ENCODE measurements around the gene KCNAB1.

The KCNAB1 gene

GRCh38 chr3:156424758-156425157 is 304.4 kb downstream of the KCNAB1 start:
- DNase-seq, result no peak

GRCh38 chr3:156425651-156426050 is 305.3 kb downstream of the KCNAB1 start:
- no peak for DNase-seq

- no peak for DNase-seq
Measured at GRCh38 chr3:156429125-156429524, 308.7 kb downstream of the KCNAB1 start.

GRCh38 chr3:156431334-156432124 is 311.2 kb downstream of the KCNAB1 start:
- no peak for DNase-seq

GRCh38 chr3:156432563-156432962 is 312.2 kb downstream of the KCNAB1 start:
- no peak for DNase-seq

GRCh38 chr3:156433138-156433537 is 312.8 kb downstream of the KCNAB1 start:
- DNase-seq, result no peak

GRCh38 chr3:156433910-156434309 is 313.5 kb downstream of the KCNAB1 start:
- no peak for DNase-seq

GRCh38 chr3:156434921-156435320 is 314.5 kb downstream of the KCNAB1 start:
- DNase-seq, result no peak

GRCh38 chr3:156443079-156443478 is 322.7 kb downstream of the KCNAB1 start:
- DNase-seq, result no peak

- DNase-seq, result peak; percentile 81
Measured at GRCh38 chr3:156445117-156446090, 325.0 kb downstream of the KCNAB1 start.

- peak; percentile 18 for DNase-seq
Measured at GRCh38 chr3:156448300-156448699, 327.9 kb downstream of the KCNAB1 start.

GRCh38 chr3:156449710-156450574 is 329.6 kb downstream of the KCNAB1 start:
- DNase-seq, result peak; percentile 28

GRCh38 chr3:156455839-156456238 is 335.5 kb downstream of the KCNAB1 start:
- no peak for DNase-seq

GRCh38 chr3:156456771-156457224 is 336.4 kb downstream of the KCNAB1 start:
- DNase-seq, result peak; percentile 45

- DNase-seq, result no peak
Measured at GRCh38 chr3:156459434-156459833, 339.1 kb downstream of the KCNAB1 start.

GRCh38 chr3:156460206-156460611 is 339.8 kb downstream of the KCNAB1 start:
- DNase-seq, result peak; percentile 75

GRCh38 chr3:156461889-156462288 is 341.5 kb downstream of the KCNAB1 start:
- no peak for DNase-seq

GRCh38 chr3:156463123-156463522 is 342.7 kb downstream of the KCNAB1 start:
- DNase-seq, result no peak

- DNase-seq, result no peak
Measured at GRCh38 chr3:156465194-156465593, 344.8 kb downstream of the KCNAB1 start.

- no peak for DNase-seq
Measured at GRCh38 chr3:156469456-156469855, 349.1 kb downstream of the KCNAB1 start.

- DNase-seq, result no peak
Measured at GRCh38 chr3:156471431-156471830, 351.1 kb downstream of the KCNAB1 start.

- no peak for DNase-seq
Measured at GRCh38 chr3:156472150-156472549, 351.8 kb downstream of the KCNAB1 start.

GRCh38 chr3:156472684-156473083 is 352.3 kb downstream of the KCNAB1 start:
- no peak for DNase-seq
